UCSD-AML1 (cell line): ENCODE data around the gene FOSL1.
A peak's percentile ranks its signal among the peaks of the same experiment; 100 is the strongest.

Source experiments
- DNase-seq: peaks from one replicate; lab custom pipeline; 2025; ENCODE audit not compliant: unreplicated experiment; lab: John Stamatoyannopoulos, UW

FOSL1 gene

DNA sequence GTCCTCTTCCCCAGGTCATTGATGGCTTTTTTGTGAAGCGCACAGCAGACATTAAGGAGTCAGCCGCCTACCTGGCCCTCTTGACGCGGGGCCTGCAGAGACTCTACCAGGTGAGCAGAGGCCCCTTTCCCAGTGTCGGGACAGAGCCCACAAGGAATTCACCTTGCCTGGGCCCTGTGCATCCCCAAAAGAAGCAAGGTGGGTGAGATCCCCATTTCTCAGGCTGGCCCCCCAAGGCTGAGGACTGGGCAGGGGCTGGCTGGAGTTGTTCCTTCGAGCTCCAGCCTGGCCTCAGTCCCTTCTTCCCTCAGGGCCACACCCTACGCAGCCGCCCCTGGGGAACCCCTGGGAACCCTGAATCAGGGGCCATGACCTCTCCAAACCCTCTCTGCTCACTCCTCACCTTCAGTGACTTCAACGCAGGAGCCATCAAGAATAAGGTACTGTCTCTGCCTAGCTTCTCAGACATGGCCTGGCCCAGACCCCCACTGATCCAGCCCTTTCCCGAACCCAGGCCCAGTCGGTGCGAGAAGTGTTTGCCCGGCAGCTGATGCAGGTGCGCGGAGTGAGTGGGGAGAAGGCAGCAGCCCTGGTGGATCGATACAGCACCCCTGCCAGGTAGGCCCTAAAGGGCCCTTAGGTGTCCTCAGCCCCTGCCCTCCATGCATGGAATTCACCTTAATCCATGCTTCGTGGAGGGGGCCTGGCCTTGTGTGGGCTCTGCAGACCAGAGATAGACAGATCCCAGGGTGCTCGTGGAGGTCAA, 35.3 kb downstream of the FOSL1 start:
- DNase-seq = no peak

DNA sequence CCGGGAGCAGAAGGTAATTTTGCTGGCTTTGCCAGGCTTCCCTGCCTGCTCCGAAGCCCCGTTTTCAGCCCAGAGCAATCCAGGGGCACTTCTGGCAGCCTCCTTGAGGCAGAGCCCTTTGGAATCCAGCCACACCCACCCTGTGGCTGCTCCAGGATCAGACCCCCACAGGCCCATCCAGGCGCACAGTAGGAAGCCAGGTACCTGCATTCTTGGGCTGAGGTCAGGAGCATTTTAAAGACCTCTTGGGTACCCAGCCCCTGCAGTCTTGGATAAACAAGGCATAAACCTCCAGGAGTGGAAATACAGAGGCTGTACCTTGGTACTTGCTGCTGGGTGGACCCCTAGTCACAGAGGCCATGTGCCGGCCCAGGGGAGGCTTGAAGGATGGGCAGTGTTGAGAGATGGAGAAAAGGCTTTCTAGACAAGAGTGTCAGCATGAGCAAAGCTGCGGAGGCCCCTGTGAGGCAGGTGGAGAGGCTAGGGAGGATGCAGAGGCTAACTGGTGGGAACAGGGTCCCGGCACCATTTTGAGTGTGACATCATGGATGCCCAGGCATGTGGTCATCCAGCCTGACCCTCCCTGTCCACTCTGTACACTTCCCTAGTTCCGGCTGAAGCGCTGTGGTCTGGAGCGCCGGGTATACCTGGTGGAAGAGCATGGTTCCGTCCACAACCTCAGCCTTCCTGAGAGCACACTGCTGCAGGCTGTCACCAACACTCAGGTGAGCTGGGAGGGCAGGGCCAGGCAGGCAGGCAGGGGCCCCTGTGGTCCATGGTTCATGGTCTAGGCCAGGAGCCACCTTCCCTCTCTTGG, 36.1 kb downstream of the FOSL1 start:
- DNase-seq = no peak

DNA sequence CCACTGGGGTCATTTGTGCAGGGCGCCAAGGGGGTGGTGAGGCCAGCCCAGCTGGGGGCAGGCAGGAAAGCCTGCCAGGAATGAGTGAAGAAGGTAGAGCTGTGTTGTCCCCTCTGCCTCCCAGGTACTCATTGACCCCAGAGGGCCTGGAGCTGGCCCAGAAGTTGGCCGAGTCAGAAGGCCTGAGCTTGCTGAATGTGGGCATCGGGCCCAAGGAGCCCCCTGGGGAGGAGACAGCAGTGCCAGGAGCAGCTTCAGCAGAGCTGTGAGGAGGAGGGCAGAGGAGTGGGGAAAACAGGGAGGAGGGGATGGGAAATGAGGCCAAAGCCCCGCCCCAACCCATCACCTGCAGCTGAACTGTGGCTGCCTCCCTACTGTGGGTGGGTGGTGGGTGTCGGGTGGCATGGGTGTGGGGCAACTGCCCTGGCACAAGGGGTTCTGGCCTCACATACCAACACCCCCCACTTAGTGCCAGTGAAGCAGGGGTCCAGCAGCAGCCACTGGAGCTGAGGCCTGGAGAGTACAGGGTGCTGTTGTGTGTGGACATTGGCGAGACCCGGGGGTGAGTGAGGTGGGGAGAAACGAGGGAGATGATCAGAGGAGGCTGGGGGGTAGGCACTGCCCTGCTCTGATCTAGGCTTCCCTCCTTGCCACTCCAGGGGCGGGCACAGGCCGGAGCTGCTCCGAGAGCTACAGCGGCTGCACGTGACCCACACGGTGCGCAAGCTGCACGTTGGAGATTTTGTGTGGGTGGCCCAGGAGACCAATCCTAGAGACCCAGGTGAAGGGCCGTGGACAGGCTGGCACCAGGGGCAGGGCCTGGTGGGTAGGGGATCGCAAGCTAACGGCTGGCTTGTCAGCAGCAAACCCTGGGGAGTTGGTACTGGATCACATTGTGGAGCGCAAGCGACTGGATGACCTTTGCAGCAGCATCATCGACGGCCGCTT, 37.0 kb downstream of the FOSL1 start:
- no peak for DNase-seq

DNA sequence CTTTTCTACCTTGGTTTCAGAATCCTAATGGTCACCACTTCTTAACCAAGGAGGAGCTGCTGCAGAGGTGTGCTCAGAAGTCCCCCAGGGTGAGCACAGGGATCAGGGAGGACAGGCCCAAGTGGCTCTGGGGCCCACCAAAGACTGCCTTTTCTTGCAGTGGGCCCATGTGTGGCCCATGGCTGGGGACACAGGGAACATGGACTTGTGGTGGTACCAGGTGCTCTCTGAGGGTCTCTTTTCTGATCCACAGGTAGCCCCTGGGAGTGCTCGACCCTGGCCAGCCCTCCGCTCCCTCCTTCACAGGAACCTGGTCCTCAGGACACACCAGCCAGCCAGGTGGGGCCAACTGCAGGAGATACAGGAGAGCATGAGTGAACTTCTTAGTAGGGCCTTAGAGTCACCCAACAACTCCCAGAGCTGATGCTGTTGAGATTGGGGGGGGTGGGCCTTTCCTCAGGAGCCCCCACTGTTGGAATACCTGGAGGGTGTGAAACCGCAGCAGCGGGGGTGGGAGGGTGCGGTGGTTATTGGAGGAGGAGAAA, 37.9 kb downstream of the FOSL1 start:
- no peak for DNase-seq

DNA sequence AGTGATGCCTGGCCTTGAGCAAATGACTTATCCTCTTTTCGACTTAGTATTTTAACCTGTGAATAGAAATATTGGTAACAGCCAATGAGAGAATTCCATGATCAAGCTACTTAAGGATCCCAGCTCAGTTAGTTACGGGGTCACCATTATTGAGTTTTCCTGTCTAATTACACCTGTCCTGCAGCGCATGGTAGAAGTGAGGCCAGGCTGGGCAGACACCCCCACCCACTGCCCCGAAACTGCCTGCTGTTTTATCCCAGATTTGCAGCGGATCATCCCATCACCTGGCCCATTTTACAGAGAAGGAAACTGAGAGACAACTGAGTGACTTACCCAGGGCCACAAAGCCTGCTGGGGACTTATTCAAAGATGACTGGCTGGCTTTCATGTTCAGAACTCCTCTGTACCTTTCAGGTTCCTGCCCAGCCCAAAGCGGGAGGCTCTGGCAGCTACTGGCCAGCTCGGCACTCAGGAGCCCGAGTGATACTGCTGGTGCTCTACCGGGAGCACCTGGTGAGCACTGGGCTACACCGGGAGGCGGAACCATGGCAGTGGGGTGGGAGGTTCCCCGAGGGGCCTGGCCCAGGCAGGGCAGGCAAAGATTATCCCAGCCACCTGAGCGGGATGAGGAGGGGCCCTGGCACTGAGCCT, 38.5 kb downstream of the FOSL1 start:
- no peak for DNase-seq

DNA sequence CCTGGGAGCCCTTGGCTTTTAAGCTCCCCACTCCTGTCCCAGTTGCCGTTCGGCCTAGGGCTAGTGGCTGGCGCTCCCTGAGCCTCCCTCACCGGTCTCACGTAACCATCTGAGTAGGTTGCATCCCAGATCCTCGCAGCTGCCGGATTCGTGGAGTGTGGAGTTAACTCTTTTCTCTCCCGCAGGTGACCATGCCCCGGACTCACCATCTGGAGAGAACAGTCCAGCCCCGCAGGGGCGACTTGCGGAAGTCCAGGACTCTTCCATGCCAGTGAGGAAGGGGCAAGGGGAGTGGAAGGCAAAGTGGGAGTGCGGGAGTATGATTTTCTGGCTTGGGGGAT, 39.1 kb downstream of the FOSL1 start:
- no peak for DNase-seq

DNA sequence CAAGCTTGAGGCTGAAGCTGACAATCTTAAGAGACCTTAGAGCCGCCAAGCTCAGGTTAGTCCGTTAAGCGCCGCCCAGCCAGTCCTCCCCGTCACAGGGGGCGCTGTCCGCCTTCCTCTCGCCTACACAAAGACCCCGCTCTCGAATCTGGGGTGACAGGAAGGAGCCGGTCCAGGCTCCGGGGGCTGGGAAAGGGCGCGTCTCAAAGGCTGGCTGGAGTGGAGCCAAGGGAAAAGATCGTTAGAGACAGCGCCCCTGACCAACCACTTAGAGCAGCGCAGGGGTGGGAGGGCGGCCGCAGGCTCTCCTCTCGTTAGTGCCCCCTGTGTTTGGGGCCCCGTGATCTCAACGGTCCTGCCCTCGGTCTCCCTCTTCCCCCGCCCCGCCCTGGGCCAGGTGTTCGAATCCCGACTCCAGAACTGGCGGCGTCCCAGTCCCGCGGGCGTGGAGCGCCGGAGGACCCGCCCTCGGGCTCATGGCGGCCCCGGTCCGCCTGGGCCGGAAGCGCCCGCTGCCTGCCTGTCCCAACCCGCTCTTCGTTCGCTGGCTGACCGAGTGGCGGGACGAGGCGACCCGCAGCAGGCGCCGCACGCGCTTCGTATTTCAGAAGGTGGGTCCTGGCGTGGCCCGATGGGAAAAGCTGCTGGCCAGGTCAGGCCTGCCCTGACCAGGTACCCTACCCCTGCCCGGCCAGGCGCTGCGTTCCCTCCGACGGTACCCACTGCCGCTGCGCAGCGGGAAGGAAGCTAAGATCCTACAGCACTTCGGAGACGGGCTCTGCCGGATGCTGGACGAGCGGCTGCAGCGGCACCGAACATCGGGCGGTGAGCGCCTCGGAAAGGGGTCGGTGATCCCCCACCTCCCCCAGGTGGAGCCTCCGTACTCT, 39.7 kb downstream of the FOSL1 start, which contains the start of gene MUS81:
TSS of gene MUS81 (plus strand) at position 156 of the 887 bp plus-strand sequence. CDS start at position 477, 321 bp downstream.
- peak; percentile 96 for DNase-seq

DNA sequence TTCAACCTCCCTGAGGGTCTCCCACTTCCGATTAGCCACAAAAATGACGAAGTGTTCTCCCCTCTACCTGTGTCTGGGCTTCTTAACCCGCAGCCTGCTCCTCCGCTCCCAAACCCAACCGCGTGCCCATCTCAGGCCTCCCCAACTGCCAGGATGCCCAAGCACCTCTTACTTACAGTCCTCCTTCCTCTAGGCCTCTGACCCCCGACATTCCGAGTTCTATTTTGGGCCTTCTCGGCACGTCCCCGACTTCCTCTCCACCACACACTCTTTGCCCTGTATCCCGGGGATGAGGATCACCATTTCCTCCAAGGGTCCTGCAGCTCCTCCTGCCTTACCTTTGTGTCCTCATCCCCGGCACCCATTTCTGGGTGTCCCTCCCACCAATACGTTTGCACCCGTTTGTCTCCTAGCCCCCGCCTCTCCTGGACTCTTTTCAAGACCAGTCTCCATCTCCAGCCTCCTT, 40.3 kb downstream of the FOSL1 start:
- no peak for DNase-seq

DNA sequence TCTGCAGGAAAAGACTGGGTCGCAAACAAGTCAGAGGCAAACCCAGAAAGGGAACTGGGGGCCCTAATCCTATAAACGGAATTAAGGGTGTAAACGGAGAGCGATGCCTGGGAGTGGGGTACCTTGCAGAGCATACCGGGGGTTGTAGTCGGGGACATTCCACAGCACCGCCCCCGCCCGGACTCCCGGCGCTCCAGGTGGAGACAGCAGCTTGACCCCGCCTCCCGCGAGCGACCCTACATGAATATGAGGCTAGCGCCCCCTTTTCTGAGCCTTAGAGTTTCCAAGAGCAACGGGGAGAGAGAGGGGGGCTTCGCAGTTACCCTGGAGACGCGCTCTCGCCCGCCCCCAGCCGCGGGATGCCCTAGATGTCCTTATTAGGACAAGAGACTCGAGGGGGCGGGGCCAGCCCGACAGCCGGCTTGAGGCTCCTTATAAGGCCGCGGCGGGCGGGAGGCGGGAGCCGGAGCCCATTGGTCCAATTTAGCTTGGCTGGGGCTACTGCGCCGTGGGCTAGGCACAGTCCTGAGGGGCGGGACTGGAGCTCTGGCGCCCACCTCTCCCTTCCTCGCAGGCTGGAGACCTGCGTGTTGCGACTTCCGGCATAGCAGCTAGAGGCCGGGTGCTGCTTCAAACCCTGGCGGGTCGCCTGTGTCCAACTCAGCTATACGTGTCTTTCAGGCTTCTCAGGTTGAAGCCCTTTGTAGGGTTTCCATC, 40.9 kb downstream of the FOSL1 start:
- peak; percentile 99 for DNase-seq

DNA sequence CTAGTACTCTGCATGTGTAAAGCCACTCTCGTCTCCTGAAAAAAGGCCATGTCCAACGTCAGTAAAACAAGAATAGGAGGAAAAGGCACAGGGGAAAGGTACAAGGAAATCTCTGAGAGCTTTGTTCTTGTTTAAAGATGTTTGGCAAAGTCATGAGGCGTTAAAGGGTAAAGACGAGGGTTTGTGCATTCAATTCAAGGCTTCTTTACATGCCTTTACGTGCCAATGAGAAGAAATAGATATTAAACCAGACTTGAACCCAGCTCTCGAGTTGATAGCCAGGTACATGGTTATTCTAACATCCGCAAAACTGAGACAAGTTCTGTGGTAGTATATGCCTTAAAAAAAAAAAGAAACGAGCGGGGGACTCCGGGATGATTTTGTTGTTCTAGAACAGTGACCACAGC, 41.5 kb downstream of the FOSL1 start:
- DNase-seq = no peak

DNA sequence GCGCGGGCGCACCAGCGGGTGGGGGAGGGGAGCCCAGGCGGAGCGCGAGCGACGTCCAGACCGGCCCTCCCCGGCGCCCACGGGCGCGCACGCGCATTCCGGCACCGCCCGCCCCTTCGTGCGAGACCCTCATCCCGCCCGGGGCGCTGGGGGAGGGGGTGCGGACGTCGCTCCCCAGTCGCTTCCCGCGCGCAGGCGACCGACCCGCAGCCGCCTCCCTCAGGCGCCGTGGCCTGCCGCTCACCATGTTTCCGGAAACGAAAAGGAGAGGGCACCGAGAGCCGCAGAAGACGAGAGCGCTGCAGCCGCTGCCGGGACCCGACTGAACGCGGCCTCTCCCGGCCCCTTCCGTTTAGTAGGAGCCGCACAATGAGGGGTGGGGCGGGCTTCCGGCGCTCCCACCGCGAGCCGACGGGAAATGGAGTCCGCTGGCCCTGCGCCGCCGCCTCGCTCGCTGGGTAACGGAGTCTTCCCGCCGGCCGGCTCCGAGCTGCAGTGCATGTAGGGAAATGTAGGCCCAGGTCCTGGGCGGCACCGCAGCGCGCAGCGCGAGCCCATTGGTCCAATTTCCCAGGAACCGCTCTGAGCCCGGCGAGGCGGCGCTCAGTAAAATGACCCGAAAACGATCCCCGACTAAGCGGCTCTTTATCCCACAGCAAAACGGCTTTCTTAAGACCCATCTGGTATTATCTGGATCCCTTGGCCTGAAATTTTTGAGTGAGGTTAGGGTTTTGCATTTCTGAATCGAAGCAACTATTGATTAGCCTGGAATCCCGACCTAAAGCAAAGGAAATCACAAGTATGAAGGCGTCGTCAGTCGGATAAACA, 42.1 kb downstream of the FOSL1 start, which contains the start of gene CFL1:
TSS of gene CFL1 (minus strand) at position 328 of the 828 bp plus-strand sequence. CDS start at position 247, 81 bp downstream.
- DNase-seq = peak; percentile 98

DNA sequence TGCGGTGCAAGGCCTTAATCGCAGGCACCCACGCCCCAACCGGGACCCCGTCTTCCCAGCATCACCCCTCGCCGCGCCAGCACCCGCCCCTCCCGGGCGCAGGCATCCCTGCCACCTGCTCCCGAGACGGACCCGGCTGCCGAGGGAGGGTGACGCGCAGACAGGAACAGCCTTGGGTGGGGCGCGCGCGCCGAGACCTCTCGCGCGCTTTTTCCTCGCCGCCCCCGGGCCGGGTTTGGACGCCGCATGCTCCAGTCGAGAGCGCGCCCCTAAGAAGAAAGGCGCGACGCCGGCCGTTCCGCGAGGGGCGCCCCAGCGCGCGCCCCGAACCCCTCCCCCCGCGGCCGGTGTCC, 42.7 kb downstream of the FOSL1 start:
- DNase-seq = no peak

DNA sequence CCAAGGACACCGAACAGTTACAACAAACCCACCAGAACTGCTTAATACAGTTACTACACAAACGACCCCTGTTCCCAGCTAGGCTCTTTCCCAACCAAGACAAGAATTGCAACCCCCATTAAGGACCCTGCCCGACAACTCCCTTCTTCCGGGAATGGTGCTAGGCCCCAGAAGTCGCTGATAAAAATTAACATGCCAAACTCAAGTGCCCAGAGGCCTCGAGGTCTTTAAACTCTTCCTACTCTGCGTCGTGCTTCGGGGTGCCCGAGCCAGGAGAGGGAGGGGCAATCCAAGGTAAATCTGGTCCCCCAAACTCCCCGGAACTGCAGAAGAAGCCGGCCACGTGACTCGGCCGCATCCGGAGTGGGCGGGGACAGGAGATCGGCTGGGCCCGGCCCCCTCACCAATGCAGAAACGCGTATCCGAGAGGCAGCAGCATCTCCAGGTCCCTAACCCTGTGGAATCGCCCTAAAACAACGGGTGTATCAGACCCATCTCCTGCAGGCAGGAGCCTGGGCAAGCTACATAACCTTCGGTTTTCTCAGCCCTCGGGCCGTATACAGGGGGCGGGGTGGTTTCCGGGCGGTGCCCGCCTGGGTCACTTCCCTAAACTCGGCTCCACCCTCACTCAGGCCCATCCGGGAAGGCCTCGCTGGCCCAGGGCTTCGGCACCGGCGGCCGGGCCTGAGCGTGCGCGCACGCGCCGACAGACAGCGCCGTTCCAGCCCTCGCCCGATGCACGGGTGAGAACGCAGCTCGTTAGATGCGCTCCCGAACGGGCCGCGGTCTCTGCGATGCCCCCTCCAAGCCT, 43.3 kb downstream of the FOSL1 start:
- peak; percentile 90 for DNase-seq

DNA sequence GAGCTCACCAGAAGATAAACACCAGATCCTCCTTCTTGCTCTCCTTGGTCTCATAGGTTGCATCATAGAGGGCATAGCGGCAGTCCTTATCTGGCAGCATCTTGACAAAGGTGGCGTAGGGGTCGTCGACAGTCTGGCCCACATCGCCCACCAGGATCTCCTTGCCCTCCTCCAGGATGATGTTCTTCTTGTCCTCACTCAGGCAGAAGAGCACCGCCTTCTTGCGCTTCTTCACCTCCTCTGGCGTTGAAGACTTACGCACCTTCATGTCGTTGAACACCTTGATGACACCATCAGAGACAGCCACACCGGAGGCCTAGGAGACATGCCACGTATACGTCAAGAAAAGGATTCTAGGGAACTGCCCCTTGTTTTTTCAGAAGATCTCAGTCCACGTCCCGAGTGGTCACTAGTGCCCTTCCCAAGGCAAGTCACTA, 44.2 kb downstream of the FOSL1 start:
- no peak for DNase-seq

DNA sequence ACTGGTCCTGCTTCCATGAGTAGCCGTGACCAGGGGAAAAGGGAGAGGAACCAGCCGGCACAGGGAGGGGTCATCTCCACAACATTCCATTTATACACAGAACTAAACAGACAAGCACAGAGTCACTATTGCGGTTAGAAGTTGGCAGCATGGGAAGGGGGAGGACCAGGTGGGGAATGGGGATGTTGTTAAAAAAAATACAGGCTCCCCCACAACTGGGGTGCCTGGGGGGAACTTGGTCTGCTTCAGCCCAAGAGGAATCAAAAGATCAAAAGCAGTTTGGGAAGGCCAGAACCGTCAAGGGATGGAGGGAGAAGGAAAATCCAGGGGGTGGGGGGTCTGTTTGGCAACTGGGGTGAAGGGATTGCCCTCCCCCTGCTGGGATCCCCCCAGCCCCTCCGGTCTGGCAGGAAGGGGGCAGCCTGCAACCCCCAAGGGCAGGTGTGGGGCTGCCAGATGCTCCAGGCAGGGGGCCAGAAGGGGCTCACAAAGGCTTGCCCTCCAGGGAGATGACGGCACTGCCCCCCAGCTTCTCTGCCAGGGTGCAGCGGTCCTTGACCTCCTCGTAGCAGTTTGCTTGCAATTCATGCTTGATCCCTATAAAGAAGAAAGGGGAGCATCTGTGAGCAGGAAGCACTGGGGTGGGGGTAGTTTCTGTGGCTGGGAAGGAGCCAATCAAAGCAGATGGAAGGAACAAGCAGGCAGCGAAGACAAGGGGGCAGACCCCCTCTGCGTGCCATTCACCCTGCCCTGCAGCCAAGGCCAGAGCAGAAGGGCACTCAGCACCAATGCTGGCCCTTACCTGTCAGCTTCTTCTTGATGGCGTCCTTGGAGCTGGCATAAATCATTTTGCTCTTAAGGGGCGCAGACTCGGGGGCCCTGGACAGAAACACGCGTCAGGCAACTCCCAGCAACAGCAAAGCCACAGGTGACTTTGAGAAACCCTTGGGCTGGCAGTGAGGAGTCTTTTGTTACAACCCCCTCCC, 45.0 kb downstream of the FOSL1 start:
- no peak for DNase-seq

DNA sequence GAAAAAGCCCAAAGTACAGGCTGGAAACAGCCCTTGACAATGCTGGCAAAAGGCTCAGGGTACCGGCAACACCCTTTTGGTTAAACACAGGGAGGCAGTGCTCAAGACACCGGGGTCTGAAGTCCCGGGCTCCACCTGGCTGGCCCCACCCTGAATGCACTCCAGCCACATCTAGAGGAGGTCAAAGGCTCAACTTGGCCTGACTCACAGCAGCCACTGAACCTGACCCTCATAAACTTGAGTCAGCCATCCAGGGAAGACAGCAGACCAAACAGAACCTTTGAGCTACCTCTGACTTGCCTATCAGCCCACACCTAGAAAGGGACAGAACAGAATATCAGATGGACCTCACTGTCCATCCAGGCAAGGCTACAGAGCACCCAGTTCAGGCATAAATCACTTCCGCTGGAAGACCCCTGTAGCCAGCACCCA, 46.0 kb downstream of the FOSL1 start:
- DNase-seq = no peak
